ENCODE data around the gene ZNF549. TPM values are rescaled to one million over a fixed set of nuclear protein-coding genes. Genes with fewer than 3 reads are reported as not detected.
"Not testable (repeated sequence)": the region's sequence is repeated elsewhere in the genome, so short reads cannot be mapped to it uniquely, and the experiment has no call there.

The ZNF549 gene
- total and polyA plus RNA-seq, 2 donors (not counting 3 experiments of a cell fraction or from before 2014, with no cell fraction given), result 1.4 to 3.5 TPM

DNA sequence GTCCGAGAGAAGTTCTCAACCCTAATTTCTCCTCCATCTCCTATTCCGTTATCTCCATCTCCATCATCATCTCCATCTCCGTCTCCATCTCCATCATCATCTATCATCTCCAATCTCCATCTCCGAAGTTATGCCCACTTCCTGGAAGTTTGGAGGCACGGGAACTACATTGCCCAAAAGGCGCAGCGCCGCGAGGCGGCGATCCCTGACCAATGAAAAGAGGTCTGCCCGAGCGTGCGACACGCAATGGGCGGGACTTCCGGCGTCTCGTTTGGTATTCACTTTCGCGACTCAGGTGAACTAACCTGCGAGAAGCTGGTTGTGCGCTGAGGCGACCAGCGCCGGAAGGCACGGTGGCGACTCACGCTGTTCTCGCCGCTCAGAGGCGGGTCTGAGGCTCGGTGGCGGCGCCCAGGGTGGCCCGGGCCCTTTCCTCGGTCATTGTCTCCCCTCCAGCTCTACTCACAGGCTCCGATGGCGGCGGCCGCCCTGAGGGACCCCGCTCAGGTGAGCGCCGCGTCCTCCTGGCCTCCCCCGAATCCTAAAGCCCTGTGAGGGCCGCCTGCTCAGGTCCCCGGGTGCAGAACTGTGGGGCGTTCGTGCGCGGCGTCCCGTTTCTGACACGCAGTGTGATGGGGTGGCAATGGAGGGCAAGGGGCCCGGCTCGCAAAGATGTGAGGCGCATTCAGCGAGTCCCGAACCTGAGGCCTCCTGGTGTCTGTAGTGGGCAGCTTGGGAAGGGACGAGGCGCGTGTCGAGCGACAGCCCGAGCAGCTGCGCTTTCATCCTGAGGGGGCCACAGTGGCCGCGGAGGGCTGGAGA, 39.5 kb upstream of the ZNF549 start, which contains the start of gene ZNF419:
ZNF419 (plus strand) TSS at position 274 of the 822 bp plus-strand sequence; CDS start at position 475, 201 bp downstream.
- H3K27me3 ChIP-seq (ENCODE audit: control insufficient read depth in 2 of 2, insufficient read depth in 2 of 2, low read length in 2 of 2); H4K20me1 ChIP-seq (replicated peaks; ENCODE audit: control insufficient read depth, extremely low read depth, insufficient read depth, low read length); dilution Hi-C loops (cut with MboI; ENCODE audit: extremely low pct_ligation_motif_present, low sequenced_read_pairs); H3K79me2 ChIP-seq (ENCODE audit: control insufficient read depth, insufficient read depth, low read length); H3K9me3 ChIP-seq (replicated peaks; ENCODE audit: control insufficient read depth, insufficient read depth, low read length); H3K4me1 ChIP-seq (ENCODE audit: control insufficient read depth, extremely low read depth, insufficient read depth, low read length); H3K9me1 ChIP-seq (replicated peaks; ENCODE audit: control insufficient read depth, extremely low read depth, insufficient read depth, low read length); POLR2A ChIA-PET: not testable (repeated sequence)
- CTCF ChIA-PET, result interaction anchor here (0.9 to 1.3 kb wide), 2 partner anchors 10 to 98 kb away, joined by 3 to 4 read pairs; partner anchors contain the start of genes ZNF548 and ZNF772
- Histone ChIP-seq H3K4me3 (replicated peaks in 1 of 3; ENCODE audit: insufficient read depth in 1 of 3, low read depth in 1 of 3, low read length in 3 of 3) (peak within 1 kb of the TSS; percentile 76 to 100 (median 87)), H3K9ac (replicated peaks; ENCODE audit: extremely low read depth, insufficient read depth, low read length) (peak within 1 kb of the TSS; percentile 75), H3K36me3 (ENCODE audit: control insufficient read depth in 2 of 2, extremely low read depth in 1 of 2, insufficient read depth in 2 of 2, low read length in 2 of 2) (peaks cover 1 to 17% of the 10 kb centered on the region in 2 experiments), H3K4me2 (ENCODE audit: insufficient read depth, low read length) (peak within 1 kb of the TSS; percentile 59), H3K27ac (ENCODE audit: insufficient read depth, low read depth, low read length) (peak within 1 kb of the TSS; percentile 24), H2AFZ (ENCODE audit: low read depth, low read length) (peak within 1 kb of the TSS; percentile 99)
- intact Hi-C loops (cut with micrococcal nuclease), result loop anchor here (1.0 kb wide), 1 partner anchor 167 kb away; the partner anchor contains the start of gene ZNF543
- DNase-seq (ENCODE audit: low read depth, low spot score), result peak; percentile 86
- BruUV-seq (replicated peaks), result TSS peak; percentile 28
- TF ChIP-seq POLR2A (IDR thresholded peaks at IDR 0.05; ENCODE audit: low read depth, low read length), result peak; percentile 44
- peak; percentile 70 for TF ChIP-seq GATA2 (IDR thresholded peaks at IDR 0.05; ENCODE audit: insufficient read depth, insufficient read length, low read depth, low read length)
- peak; percentile 93 for FAIRE-seq

DNA sequence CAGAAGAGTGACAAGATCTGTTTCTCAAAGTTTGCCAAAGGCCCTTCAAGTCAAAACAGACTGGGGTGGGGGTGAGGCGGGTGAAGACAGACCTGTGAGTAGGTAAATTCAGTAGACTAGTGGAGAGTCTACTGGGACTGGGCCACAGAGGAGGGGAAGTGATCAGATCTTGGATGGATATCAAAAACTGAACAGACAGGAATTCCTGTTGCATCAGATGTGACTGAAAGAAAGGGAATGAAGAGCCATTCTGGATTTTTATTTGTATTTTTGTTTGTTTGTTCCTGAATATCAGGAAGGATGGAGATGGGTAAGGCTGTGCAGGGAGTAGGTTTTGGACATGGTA, 38.9 kb upstream of the ZNF549 start:
- intact Hi-C loops (cut with micrococcal nuclease); POLR2A ChIA-PET; H3K27ac ChIP-seq (ENCODE audit: insufficient read depth, low read depth, low read length); H3K9ac ChIP-seq (replicated peaks; ENCODE audit: extremely low read depth, insufficient read depth, low read length); DNase-seq (ENCODE audit: low read depth, low spot score); H3K4me1 ChIP-seq (ENCODE audit: control insufficient read depth, extremely low read depth, insufficient read depth, low read length); H2AFZ ChIP-seq (ENCODE audit: low read depth, low read length); FAIRE-seq; H3K9me3 ChIP-seq (replicated peaks; ENCODE audit: control insufficient read depth, insufficient read depth, low read length); H3K27me3 ChIP-seq (ENCODE audit: control insufficient read depth in 2 of 2, insufficient read depth in 2 of 2, low read length in 2 of 2); dilution Hi-C loops (cut with MboI; ENCODE audit: extremely low pct_ligation_motif_present, low sequenced_read_pairs); BruUV-seq (replicated peaks); H3K9me1 ChIP-seq (replicated peaks; ENCODE audit: control insufficient read depth, extremely low read depth, insufficient read depth, low read length); H4K20me1 ChIP-seq (replicated peaks; ENCODE audit: control insufficient read depth, extremely low read depth, insufficient read depth, low read length); H3K79me2 ChIP-seq (ENCODE audit: control insufficient read depth, insufficient read depth, low read length): not testable (repeated sequence)
- Histone ChIP-seq H3K4me2 (ENCODE audit: insufficient read depth, low read length) (peak overlapping the region; percentile 34), H3K36me3 (ENCODE audit: control insufficient read depth in 2 of 2, extremely low read depth in 1 of 2, insufficient read depth in 2 of 2, low read length in 2 of 2) (peaks cover 4 to 21% of the 10 kb centered on the region in 2 experiments), H3K4me3 (replicated peaks in 1 of 3; ENCODE audit: insufficient read depth in 1 of 3, low read depth in 1 of 3, low read length in 3 of 3) (peak overlapping the region in 1 of 3 experiments; percentile 33)
- CTCF ChIA-PET, result interaction anchor here (1.3 kb wide), 1 partner anchor 11 kb away, joined by 4 read pairs; the partner anchor contains the start of gene ZNF772

DNA sequence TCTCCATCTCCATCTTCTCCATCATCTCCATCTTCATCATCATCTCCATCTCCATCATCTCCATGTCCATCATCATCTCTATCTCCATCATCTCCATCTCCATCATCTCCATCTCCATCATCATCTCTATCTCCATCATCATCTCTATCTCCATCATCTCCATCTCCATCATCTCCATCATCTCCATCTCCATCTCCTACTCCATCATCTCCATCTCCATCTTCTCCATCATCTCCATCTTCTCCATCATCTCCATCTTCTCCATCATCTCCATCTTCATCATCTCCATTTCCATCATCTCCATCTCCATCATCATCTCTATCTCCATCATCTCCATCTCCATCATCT, 27.9 kb upstream of the ZNF549 start:
- ChIA-PET CTCF (interaction anchor here (1.0 kb wide), 1 partner anchor 22 kb away, joined by 4 read pairs; the partner anchor contains the start of gene ZNF772), POLR2A (interaction anchor here (0.5 to 0.7 kb wide), 2 partner anchors 9 to 28 kb away, joined by 4 read pairs; partner anchors contain the start of gene ZNF549)
- dilution Hi-C loops (cut with MboI; ENCODE audit: extremely low pct_ligation_motif_present, low sequenced_read_pairs); H3K4me2 ChIP-seq (ENCODE audit: insufficient read depth, low read length); DNase-seq (ENCODE audit: low read depth, low spot score); H3K4me3 ChIP-seq (replicated peaks in 1 of 3; ENCODE audit: insufficient read depth in 1 of 3, low read depth in 1 of 3, low read length in 3 of 3); FAIRE-seq; H2AFZ ChIP-seq (ENCODE audit: low read depth, low read length); BruUV-seq (replicated peaks); H3K36me3 ChIP-seq (ENCODE audit: control insufficient read depth in 2 of 2, extremely low read depth in 1 of 2, insufficient read depth in 2 of 2, low read length in 2 of 2); H4K20me1 ChIP-seq (replicated peaks; ENCODE audit: control insufficient read depth, extremely low read depth, insufficient read depth, low read length); H3K9me1 ChIP-seq (replicated peaks; ENCODE audit: control insufficient read depth, extremely low read depth, insufficient read depth, low read length); H3K9me3 ChIP-seq (replicated peaks; ENCODE audit: control insufficient read depth, insufficient read depth, low read length); H3K4me1 ChIP-seq (ENCODE audit: control insufficient read depth, extremely low read depth, insufficient read depth, low read length); H3K27me3 ChIP-seq (ENCODE audit: control insufficient read depth in 2 of 2, insufficient read depth in 2 of 2, low read length in 2 of 2); H3K9ac ChIP-seq (replicated peaks; ENCODE audit: extremely low read depth, insufficient read depth, low read length); H3K27ac ChIP-seq (ENCODE audit: insufficient read depth, low read depth, low read length); H3K79me2 ChIP-seq (ENCODE audit: control insufficient read depth, insufficient read depth, low read length): not testable (repeated sequence)
- intact Hi-C loops (cut with micrococcal nuclease), result loop anchor here (1.0 to 2.0 kb wide), 2 partner anchors 22 to 27 kb away; partner anchors contain the start of genes ZNF549 and ZNF772
